ENCODE data around the gene SMC1A.

GRCh38 chrX:53430231-53430630 lies 7.8 kb upstream of the SMC1A start:
- TF ChIP-seq CTCF (tag by site-specific recombination; IDR thresholded peaks at IDR 0.05) = no peak
- TF ChIP-seq KLF16 (tag by site-specific recombination; IDR thresholded peaks at IDR 0.05) = no peak
- TF ChIP-seq RBAK (tag by site-specific recombination; IDR thresholded peaks at IDR 0.05) = no peak
- no peak for TF ChIP-seq BCL11A (tag by site-specific recombination; IDR thresholded peaks at IDR 0.05; ENCODE audit: low read depth)
- no peak for TF ChIP-seq ZNF785 (tag by site-specific recombination; IDR thresholded peaks at IDR 0.05)
- no peak for TF ChIP-seq KLF1 (tag by site-specific recombination; IDR thresholded peaks at IDR 0.05)
- no peak for TF ChIP-seq OVOL3 (tag by site-specific recombination; IDR thresholded peaks at IDR 0.05)
- TF ChIP-seq ZNF510 (tag by site-specific recombination; IDR thresholded peaks at IDR 0.05; ENCODE audit: insufficient replicate concordance) = no peak
- no peak for TF ChIP-seq ZBTB49 (tag by site-specific recombination; IDR thresholded peaks at IDR 0.05; ENCODE audit: low read depth)
- no peak for TF ChIP-seq ZBTB8A (tag by site-specific recombination; IDR thresholded peaks at IDR 0.05)
- TF ChIP-seq ZNF292 (tag by site-specific recombination; IDR thresholded peaks at IDR 0.05; ENCODE audit: borderline replicate concordance, low read depth) = no peak
- TF ChIP-seq ZNF560 (tag by site-specific recombination; IDR thresholded peaks at IDR 0.05; ENCODE audit: borderline replicate concordance) = no peak
- TF ChIP-seq ZNF596 (tag by site-specific recombination; IDR thresholded peaks at IDR 0.05) = no peak
